DOHH2 (cell line): ENCODE measurements around the gene LIMS2.

Source experiments
- CTCF ChIP-seq: fragments of 200-600 bp; sonication (generic); IDR thresholded peaks from one replicate; pipeline ENCODE4 v1.5.1; 2014; ENCODE audit warnings: antibody characterized with exemption, mild to moderate bottlenecking, low read depth, low read length; ENCODE audit not compliant: poor library complexity, severe bottlenecking
- EZH2phosphoT487 ChIP-seq: fragments of 200-600 bp; sonication (generic); IDR thresholded peaks from 2 replicates; pipeline ENCODE4 v1.6.1; 2017; ENCODE audit warnings: borderline replicate concordance, mild to moderate bottlenecking, antibody characterized with exemption, low read length, moderate library complexity, mixed read lengths

DNA sequence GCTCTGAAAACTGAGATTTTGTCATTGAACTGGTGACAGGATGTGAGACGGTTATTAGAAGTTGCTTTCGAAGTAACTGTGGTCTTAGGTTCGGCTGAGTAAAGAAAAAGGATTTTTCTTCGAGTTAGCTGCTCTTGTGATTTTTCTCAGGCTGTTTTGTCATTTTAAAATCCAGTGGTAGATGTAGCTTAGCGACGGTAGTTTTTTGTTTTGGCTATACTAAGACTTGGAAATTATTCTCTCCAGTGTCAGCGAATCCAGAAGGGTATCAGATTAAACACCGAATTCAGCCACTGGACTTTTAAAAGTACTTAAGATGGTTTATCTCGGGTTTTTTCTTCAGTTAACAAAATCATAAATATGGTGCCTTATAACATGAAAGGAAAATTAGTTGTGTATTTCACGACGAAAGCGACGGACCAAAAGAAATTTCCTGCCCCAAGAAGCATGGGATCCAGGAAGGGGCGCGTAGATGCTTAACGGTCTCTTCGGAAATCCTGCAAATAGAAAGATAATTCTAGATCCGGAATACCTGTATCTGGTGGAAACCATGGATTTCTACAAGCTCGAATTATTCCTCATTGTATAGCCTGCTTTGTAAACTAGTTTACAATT, 27.2 kb upstream of the LIMS2 start:
- TF ChIP-seq CTCF = no peak
- TF ChIP-seq EZH2phosphoT487 = no peak
